Effector memory CD8-positive, alpha-beta T cell (primary cell): Measurements from ENCODE around the gene COBL.

Experiments
- ATAC-seq: fragments of 150-1000 bp; cut with Tn5 transposase; replicated peaks from 2 replicates; pipeline ENCODE4 v1.10.0; 2021; ENCODE audit warnings: mild to moderate bottlenecking, moderate library complexity
- DNase-seq, 3 experiments: peaks; one replicate each; pipeline ENCODE4 v3.0.0; 2021
- H3K27ac Mint-ChIP-seq, 2 donors: one replicate each; pipeline ENCODE4 v1.8.0; 2022; ENCODE audit warnings: mild to moderate bottlenecking in 2 of 2, mixed read lengths in 2 of 2, moderate library complexity in 2 of 2
- H3K27me3 Mint-ChIP-seq, 2 donors: one replicate each; pipeline ENCODE4 v1.8.0; 2022; ENCODE audit warnings: mixed read lengths in 2 of 2
- H3K36me3 Mint-ChIP-seq: one replicate; pipeline ENCODE4 v1.8.0; 2022; ENCODE audit warnings: mild to moderate bottlenecking, moderate library complexity, mixed read lengths; ENCODE audit not compliant: insufficient read depth
- H3K4me1 Mint-ChIP-seq, 2 donors: one replicate each; pipeline ENCODE4 v1.8.0; 2022; ENCODE audit warnings: low read depth in 2 of 2, mixed read lengths in 2 of 2
- H3K4me3 Mint-ChIP-seq, 2 donors: one replicate each; pipeline ENCODE4 v1.8.0; 2022; ENCODE audit warnings: mild to moderate bottlenecking in 2 of 2, mixed read lengths in 2 of 2, moderate library complexity in 2 of 2
- H3K9me3 Mint-ChIP-seq, 2 donors: one replicate each; pipeline ENCODE4 v1.8.0; 2022; ENCODE audit warnings: mixed read lengths in 2 of 2

The COBL gene

DNA sequence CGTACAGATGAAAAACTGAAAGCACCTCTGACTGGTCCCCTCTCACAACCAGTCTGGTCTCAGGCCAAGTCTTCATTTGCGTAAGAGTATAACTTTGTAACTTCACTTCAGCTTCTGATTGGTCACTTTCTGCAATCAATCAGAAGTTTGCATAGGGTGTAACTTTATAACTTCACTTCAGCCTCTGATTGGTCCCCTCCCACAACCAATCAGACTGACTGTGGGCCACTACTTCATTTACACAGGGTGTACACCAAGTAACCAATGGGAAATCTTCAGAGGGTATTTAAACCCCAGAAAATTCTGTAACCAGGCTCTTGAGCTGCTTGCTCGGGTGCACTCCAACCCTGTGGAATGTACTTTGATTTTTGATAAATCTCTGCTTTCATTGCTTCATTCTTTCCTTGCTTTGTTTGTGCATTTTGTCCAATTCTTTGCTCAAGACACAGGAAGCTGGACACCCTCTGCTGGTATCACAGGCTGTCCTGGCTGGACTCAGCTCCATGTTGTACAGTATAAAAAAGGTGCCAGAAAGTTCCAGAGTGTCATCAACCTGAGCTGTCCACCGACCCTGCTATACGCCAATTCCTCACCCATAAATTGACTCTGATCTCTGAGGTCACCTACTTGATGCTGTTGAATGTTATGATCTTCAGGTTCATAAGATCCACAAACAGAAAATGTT is 74.5 kb downstream of the COBL start:
- Mint-ChIP-seq H3K27ac (no peak overlapping the region), H3K36me3 (no peaks in the 10 kb centered on the region), H3K4me1 (peaks cover 0 to 4% of the 10 kb centered on the region in 2 donors), H3K4me3 (no peak overlapping the region), H3K27me3 (peaks cover 13 to 15% of the 10 kb centered on the region in 2 donors), H3K9me3 (no peaks in the 10 kb centered on the region)
- DNase-seq = no peak
- no peak for ATAC-seq

DNA sequence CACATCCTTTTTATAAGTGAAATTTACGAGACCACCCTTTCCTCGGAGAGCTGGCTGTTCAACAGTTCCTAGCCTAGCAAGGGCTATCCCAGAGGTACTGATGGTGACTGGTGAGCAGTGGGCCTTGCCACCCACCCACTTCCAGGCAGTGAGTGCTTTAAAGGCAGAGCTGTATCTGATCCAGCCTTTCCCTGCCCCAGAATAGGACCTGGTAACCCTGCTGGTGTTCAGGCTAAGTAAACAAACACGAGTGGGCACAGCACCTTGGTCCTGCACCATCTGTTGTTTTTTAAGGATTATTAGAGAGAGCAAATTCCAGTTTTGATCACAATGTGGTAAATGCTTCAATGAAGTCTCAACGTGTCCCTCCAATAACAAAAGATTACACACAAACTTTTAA is 75.7 kb downstream of the COBL start:
- Mint-ChIP-seq H3K4me3 (no peak overlapping the region), H3K4me1 (peaks cover 0 to 4% of the 10 kb centered on the region in 2 donors), H3K36me3 (no peaks in the 10 kb centered on the region), H3K27me3 (peaks cover 8 to 13% of the 10 kb centered on the region in 2 donors), H3K9me3 (no peaks in the 10 kb centered on the region), H3K27ac (no peak overlapping the region)
- DNase-seq = no peak
- no peak for ATAC-seq

DNA sequence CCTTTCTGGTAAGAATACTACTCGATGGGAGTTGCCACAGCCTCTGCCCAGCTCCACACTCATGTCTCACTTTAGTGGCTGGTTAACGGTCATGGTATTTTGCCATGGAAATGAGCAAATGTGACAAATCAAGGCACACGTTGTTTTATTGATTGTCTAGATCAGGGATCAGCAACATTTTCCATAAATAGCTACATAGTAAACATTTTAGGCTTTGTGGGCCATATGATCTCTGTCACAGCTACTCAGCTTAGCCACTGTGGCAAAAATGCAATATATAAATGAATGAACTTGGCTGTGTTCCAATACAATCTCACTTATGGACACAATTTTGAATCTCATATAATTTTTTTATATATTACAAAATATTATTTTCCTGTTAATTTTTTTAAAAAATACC is 76.9 kb downstream of the COBL start:
- H3K27ac Mint-ChIP-seq = no peak overlapping the region
- H3K27me3 Mint-ChIP-seq = peaks cover 1 to 5% of the 10 kb centered on the region in 2 donors
- no peak for ATAC-seq
- DNase-seq = no peak
- no peaks in the 10 kb centered on the region for H3K9me3 Mint-ChIP-seq
- H3K4me3 Mint-ChIP-seq = no peak overlapping the region
- H3K4me1 Mint-ChIP-seq = peaks cover 0 to 4% of the 10 kb centered on the region in 2 donors
- H3K36me3 Mint-ChIP-seq = no peaks in the 10 kb centered on the region

DNA sequence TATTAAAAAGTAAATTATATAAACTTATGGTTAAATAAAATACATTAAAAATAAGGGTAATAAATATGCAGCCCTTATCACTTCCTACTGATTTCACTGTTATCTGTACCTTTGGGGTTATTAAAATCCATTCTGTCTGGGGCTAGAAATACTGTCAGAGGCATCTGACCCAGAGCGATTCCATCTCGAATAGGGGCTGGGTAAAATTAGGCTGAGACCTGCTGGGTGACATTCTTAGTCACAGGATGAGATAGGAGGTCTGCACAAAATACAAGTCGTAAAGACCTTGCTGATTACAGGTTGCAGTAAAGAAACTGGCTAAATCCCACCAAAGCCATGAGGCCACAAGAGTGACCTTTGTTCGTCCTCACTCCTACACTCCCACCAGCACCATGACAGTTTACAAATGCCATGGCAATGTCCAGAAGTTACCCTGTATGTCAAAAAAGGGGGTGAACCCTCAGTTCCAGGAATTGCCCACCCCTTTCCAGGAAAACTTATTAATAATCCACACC is 77.6 kb downstream of the COBL start:
- H3K4me3 Mint-ChIP-seq = no peak overlapping the region
- H3K4me1 Mint-ChIP-seq = peaks cover 0 to 4% of the 10 kb centered on the region in 2 donors
- H3K36me3 Mint-ChIP-seq = no peaks in the 10 kb centered on the region
- H3K9me3 Mint-ChIP-seq = no peaks in the 10 kb centered on the region
- H3K27me3 Mint-ChIP-seq = no peaks in the 10 kb centered on the region
- DNase-seq (no peak), ATAC-seq (no peak)
- no peak overlapping the region for H3K27ac Mint-ChIP-seq

DNA sequence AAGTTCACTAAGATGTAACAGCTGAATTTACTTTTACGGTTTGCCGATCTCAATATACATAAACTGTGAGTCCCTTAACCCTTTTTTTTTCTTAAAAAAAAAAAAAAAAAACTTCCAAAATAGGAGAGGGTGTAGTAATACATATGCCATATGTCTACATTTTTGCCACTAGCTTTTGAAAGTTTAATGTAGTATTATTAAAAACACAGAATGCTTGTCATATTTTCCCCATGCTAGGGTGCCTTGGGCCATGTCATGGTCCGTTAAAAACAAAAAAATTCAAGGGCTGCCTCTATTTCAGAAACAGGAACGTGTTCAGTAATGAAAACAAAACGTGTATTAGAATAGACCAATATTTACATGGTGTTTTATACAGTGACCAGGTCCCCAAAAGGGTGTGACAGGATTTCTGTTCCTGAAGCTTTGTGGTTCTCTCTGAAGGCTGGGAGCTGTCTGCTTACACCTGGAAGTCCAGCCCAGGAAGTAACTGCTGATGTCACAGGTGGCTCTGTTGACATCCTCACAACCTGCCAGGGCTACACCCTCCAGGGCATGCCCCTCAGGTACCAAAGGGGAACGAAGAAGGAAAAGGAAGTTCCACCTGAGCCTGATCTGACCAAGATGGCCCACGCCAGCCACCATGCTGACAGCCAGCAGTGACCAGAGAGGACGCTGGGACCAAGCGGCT is 79.0 kb downstream of the COBL start:
- Mint-ChIP-seq H3K36me3 (no peaks in the 10 kb centered on the region), H3K4me3 (no peak overlapping the region), H3K4me1 (no peaks in the 10 kb centered on the region), H3K9me3 (no peaks in the 10 kb centered on the region), H3K27me3 (no peaks in the 10 kb centered on the region), H3K27ac (no peak overlapping the region)
- ATAC-seq (no peak), DNase-seq (no peak)

DNA sequence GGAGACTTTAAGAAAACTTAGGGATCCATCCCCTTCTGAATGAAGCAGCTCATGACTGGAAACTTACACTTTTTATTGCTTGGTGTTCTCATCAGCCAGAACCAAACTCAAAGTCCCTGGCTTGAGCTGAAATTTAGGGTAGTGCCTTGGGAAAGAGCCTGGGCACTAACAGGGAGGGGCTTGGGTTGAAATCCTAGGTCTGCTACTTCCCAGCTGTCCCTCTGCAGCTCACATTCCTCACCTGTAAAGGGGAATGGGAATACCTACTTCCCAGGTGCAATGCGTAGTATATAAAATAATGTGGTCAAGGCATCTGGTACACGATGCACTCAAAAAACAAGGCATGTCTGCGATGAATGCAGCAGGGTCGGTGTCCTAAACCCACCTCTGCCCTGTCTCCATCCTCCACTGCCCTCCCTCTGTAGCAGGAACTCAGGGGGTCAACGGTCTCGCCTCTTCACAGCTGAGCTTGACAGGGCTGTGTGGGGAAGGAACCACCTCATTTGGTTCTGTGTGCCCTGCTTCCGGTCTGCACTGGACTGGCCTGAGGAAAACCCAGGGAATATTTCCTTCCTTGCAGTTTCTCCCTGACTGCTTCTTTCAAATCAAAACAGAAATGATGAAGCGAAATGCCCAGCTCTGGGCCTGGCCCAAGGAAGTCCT is 80.0 kb downstream of the COBL start:
- ATAC-seq = no peak
- H3K27ac Mint-ChIP-seq = no peak overlapping the region
- H3K27me3 Mint-ChIP-seq = peaks cover 0 to 4% of the 10 kb centered on the region in 2 donors
- DNase-seq = no peak
- no peaks in the 10 kb centered on the region for H3K4me1 Mint-ChIP-seq
- no peaks in the 10 kb centered on the region for H3K36me3 Mint-ChIP-seq
- no peaks in the 10 kb centered on the region for H3K9me3 Mint-ChIP-seq
- H3K4me3 Mint-ChIP-seq = no peak overlapping the region

DNA sequence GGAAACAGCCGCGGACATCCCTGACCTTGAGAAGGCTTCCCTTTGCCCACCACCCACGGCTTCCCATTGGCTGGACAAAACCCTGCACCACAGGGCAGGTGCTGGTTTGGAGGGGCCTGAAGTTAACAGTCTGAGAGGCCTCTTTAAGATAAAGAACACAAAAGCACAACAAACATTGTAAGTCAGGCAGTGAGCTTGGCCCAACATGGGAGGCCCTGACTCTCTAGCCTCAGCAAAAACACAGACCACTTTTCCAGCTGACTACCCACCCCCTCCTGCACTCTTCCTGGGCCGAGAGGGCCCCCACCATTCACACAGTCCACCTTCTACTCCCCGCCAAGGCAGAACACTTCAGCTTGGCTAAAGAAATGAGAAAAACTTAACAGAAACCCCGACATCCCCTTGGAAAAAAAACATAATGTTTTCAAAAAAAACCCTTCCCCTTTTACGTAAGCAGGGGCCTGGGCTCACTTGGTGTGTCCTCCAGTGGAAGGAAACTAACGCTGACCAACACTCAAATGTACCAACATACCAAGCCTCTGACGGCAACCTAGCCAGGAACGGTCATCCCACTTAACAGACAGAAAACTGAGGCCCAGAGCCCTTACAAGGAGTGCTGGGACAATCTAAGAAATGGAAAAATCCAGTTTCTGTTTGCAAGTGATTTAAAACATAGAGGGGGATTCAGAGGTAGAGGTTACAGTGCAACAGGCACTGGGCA is 80.9 kb downstream of the COBL start:
- H3K36me3 Mint-ChIP-seq = no peaks in the 10 kb centered on the region

DNA sequence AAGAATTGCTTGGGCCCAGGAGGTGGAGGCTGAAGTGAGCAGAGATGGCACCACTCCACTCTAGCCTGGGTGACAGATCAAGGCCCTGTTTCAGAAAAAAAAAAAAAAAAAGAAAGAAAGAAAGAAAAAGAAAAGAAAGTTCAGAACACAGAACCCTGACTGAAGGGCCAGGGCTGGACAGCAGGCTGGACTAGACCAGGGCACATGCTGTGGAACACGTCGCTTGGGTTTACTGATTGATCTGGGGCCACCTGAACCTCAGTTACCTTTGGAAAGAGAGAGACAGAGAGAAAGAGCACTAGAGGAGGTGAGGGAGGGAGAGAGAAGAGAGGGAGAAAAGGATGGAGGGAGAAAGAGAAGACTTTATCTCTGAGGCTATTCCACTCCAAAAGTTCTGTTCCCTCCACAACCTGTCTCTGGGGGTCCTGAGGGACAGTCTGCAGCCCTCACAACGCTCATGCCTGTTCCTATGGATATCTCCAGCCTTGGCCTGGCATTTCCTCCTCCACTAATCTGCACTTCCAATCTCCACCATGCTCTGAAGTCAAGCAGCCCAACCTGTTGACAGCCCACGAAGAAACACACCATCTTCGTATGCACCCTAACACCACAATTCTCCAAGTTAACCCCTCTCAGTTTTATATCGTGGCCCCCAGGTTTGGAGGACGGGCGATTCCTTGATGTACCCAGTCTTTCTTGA is 81.8 kb downstream of the COBL start:
- DNase-seq (no peak), ATAC-seq (no peak)
- Mint-ChIP-seq H3K4me3 (no peak overlapping the region), H3K27ac (no peak overlapping the region), H3K27me3 (peaks cover 12 to 23% of the 10 kb centered on the region in 2 donors), H3K9me3 (peaks cover 0 to 7% of the 10 kb centered on the region in 2 donors), H3K4me1 (no peaks in the 10 kb centered on the region), H3K36me3 (no peaks in the 10 kb centered on the region)

More for the DNA sequence above, 80.9 kb downstream of the COBL start:
- Mint-ChIP-seq H3K4me1 (no peaks in the 10 kb centered on the region), H3K27me3 (peaks cover 4 to 13% of the 10 kb centered on the region in 2 donors), H3K27ac (no peak overlapping the region), H3K4me3 (no peak overlapping the region), H3K9me3 (peaks cover 0 to 2% of the 10 kb centered on the region in 2 donors)
- ATAC-seq (no peak), DNase-seq (no peak)

DNA sequence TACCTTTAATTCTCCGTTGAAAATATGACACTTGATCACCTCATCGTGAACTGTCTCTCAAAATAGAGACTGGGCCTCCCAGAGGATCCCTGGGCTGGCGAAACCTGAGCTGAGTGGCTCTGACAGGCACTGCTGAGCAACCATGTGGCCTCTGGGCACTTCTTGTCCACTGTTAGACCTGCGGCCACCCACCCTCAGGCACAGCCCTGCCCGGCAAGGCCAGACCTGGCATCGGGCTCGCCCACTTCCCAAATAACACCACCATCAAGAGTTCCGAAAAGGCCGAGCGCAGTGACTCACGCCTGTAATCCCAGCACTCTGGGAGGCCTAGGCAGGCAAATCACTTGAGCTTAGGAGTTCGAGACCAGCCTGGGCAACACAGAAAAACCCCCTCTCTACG is 82.5 kb downstream of the COBL start:
- Mint-ChIP-seq H3K9me3 (peaks cover 0 to 7% of the 10 kb centered on the region in 2 donors), H3K27ac (no peak overlapping the region), H3K27me3 (peaks cover 12 to 24% of the 10 kb centered on the region in 2 donors), H3K36me3 (no peaks in the 10 kb centered on the region), H3K4me3 (no peak overlapping the region), H3K4me1 (no peaks in the 10 kb centered on the region)
- DNase-seq = no peak
- ATAC-seq = no peak

DNA sequence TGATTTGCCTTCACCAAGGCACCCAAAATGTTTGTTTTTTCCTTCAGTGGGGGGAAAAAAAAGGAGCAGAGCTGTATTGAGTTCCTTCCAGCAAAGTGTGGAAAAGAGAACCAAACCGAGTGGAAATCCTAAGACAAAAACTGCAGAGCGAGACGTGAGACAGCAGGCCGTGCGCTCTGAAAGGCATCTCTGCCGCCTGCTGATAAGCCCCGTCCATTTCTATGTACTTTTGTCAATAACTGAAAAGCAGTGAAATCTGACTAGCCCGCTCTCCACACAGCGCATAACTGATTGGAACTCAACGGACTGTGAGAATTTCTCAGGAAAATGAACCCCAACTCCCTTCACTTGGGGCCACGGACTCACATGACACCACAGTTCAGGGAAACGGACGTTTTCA is 83.2 kb downstream of the COBL start:
- DNase-seq (no peak), ATAC-seq (no peak)
- peaks cover 0 to 7% of the 10 kb centered on the region in 2 donors for H3K9me3 Mint-ChIP-seq
- no peak overlapping the region for H3K27ac Mint-ChIP-seq
- no peak overlapping the region for H3K4me3 Mint-ChIP-seq
- no peaks in the 10 kb centered on the region for H3K4me1 Mint-ChIP-seq
- peaks cover 12 to 24% of the 10 kb centered on the region in 2 donors for H3K27me3 Mint-ChIP-seq
- no peaks in the 10 kb centered on the region for H3K36me3 Mint-ChIP-seq

DNA sequence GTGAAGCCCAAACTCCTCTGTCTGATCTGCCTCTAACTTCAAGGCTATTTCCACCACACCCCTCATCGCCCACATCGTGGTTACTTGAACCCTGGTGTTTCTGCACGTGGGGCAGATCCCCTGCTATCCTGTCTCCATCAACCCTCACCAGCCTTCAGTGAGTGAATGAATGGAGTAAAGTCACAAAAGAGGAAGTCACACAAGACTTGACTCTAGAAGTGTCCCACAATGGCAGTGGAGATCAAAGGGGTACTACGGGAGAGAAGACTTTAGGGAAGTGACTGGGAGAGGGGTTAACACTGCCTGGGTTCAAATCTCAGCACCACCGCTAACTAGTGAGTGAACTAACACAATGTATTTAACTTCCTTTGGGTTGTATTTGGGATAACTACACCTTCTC is 85.9 kb downstream of the COBL start:
- H3K4me3 Mint-ChIP-seq = no peak overlapping the region

DNA sequence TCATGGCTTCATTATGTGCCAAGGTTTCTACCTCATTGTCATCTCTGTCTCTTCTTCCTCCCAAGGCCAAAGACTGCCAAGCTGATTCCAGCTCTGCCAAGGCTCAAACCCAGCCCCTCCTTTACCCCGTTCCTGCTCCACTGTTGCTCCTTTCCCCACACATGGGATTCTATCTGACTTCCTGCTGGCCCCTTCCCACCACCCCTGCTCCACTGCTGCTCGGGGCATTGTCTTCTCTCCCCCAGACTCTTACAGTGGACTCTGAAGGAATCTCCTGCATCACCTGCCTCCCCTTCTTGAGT is 86.3 kb downstream of the COBL start:
- Mint-ChIP-seq H3K4me3 (no peak overlapping the region), H3K4me1 (no peaks in the 10 kb centered on the region), H3K36me3 (no peaks in the 10 kb centered on the region), H3K27me3 (peaks cover 12 to 24% of the 10 kb centered on the region in 2 donors), H3K27ac (no peak overlapping the region), H3K9me3 (peaks cover 0 to 7% of the 10 kb centered on the region in 2 donors)
- no peak for DNase-seq
- ATAC-seq = no peak

More for the DNA sequence above, 85.9 kb downstream of the COBL start:
- ATAC-seq (no peak), DNase-seq (no peak)
- H3K36me3 Mint-ChIP-seq = no peaks in the 10 kb centered on the region
- peaks cover 0 to 7% of the 10 kb centered on the region in 2 donors for H3K9me3 Mint-ChIP-seq
- no peak overlapping the region for H3K27ac Mint-ChIP-seq
- no peaks in the 10 kb centered on the region for H3K4me1 Mint-ChIP-seq
- peaks cover 12 to 24% of the 10 kb centered on the region in 2 donors for H3K27me3 Mint-ChIP-seq
